Measurements from ENCODE around the gene SLC5A4. TPM values are rescaled to one million over a fixed set of nuclear protein-coding genes. Genes with fewer than 3 reads are reported as not detected.

SLC5A4 gene
- total and polyA plus RNA-seq, 9 donors = 0.33 to 1.3 (median 0.56) TPM; not detected in 3

- no peak overlapping the region for H3K4me3 ChIP-seq
- no peak for DNase-seq
- TF ChIP-seq EP300 (IDR thresholded peaks at IDR 0.05) (no peak), POLR2A (IDR thresholded peaks at IDR 0.05) (no peak)
- H3K9me3 ChIP-seq = no peaks in the 10 kb centered on the region
- H3K4me1 ChIP-seq (ENCODE audit: insufficient read depth) = no peaks in the 10 kb centered on the region
- no peaks in the 10 kb centered on the region for H3K36me3 ChIP-seq
- 4 to 5% (median 4%) methylated on average over 35 to 73 of the region's 73 CpGs for WGBS, 3 donors
- no peaks in the 10 kb centered on the region for H3K27me3 ChIP-seq
- intact Hi-C loops (cut with DNase I) = no loop called here
- H3K27ac ChIP-seq = no peak overlapping the region
These were observed 79.2 kb downstream of the SLC5A4 start for GRCh38 chr22:32175683-32176644.

GRCh38 chr22:32175115-32175514 is 80.0 kb downstream of the SLC5A4 start:
- no peak overlapping the region for H3K27ac ChIP-seq
- TF ChIP-seq EP300 (IDR thresholded peaks at IDR 0.05) (no peak), CTCF (IDR thresholded peaks at IDR 0.05) (no peak)
- no peak overlapping the region for H3K4me3 ChIP-seq
- no peaks in the 10 kb centered on the region for H3K27me3 ChIP-seq
- intact Hi-C loops (cut with DNase I) = no loop called here
- WGBS, 3 donors = 68 to 77% (median 72%) methylated on average over 11 of the region's 11 CpGs
- H3K9me3 ChIP-seq = no peaks in the 10 kb centered on the region
- DNase-seq = no peak
- H3K4me1 ChIP-seq (ENCODE audit: insufficient read depth) = no peaks in the 10 kb centered on the region
- no peaks in the 10 kb centered on the region for H3K36me3 ChIP-seq

Small RNA genes within 50 kb of the gene (small RNA-seq; reads per million reads assigned to genes)
- gene RF02171 = not detected

Other genes starting within 250 kb of the SLC5A4 start
- 1 to 10 TPM in 3 of 7 donors, under 1 TPM in 1, not detected in 3; 0.56 to 1.8 (median 1.3) TPM for gene SLC5A1, start 212.1 kb downstream of the SLC5A4 start, total RNA-seq
- under 1 TPM in 1 of 2 donors, not detected in 1; 0.05 TPM for gene SLC5A1, start 212.1 kb downstream of the SLC5A4 start, polyA plus RNA-seq
- gene C22orf42, start 96.0 kb downstream of the SLC5A4 start, total RNA-seq = not detected
- gene C22orf42, start 96.0 kb downstream of the SLC5A4 start, polyA plus RNA-seq = not detected
- gene RFPL2, start 50.3 kb downstream of the SLC5A4 start, total RNA-seq = not detected
- gene RFPL2, start 50.3 kb downstream of the SLC5A4 start, polyA plus RNA-seq = not detected
- not detected for gene RFPL3, start 102.5 kb upstream of the SLC5A4 start, total RNA-seq
- under 1 TPM in 1 of 2 donors, not detected in 1; 0.06 TPM for gene RFPL3, start 102.5 kb upstream of the SLC5A4 start, polyA plus RNA-seq
- gene RTCB, start 156.9 kb upstream of the SLC5A4 start, total RNA-seq = 10 to 100 TPM; 42.9 to 68.3 (median 63.6) TPM
- 10 to 100 TPM; 54.6 to 92.6 TPM for gene RTCB, start 156.9 kb upstream of the SLC5A4 start, polyA plus RNA-seq
- not detected for gene BPIFC, start 209.1 kb upstream of the SLC5A4 start, total RNA-seq
- gene BPIFC, start 209.1 kb upstream of the SLC5A4 start, polyA plus RNA-seq = not detected
- gene FBXO7, start 219.5 kb upstream of the SLC5A4 start, total RNA-seq = 10 to 100 TPM; 70.7 to 94.1 (median 85.6) TPM
- 100 to 1,000 TPM in 1 of 2 donors, 10 to 100 TPM in 1; 69.7 to 151 TPM for gene FBXO7, start 219.5 kb upstream of the SLC5A4 start, polyA plus RNA-seq

Measured in ovary (tissue), 9 donors.